Amniotic epithelial cell (primary cell): ENCODE results near the gene TFEB.

Experiments used
- DNase-seq: peaks from one replicate; pipeline ENCODE4 v3.0.0-alpha.2; 2010; ENCODE audit warnings: low read depth

The TFEB gene

DNA sequence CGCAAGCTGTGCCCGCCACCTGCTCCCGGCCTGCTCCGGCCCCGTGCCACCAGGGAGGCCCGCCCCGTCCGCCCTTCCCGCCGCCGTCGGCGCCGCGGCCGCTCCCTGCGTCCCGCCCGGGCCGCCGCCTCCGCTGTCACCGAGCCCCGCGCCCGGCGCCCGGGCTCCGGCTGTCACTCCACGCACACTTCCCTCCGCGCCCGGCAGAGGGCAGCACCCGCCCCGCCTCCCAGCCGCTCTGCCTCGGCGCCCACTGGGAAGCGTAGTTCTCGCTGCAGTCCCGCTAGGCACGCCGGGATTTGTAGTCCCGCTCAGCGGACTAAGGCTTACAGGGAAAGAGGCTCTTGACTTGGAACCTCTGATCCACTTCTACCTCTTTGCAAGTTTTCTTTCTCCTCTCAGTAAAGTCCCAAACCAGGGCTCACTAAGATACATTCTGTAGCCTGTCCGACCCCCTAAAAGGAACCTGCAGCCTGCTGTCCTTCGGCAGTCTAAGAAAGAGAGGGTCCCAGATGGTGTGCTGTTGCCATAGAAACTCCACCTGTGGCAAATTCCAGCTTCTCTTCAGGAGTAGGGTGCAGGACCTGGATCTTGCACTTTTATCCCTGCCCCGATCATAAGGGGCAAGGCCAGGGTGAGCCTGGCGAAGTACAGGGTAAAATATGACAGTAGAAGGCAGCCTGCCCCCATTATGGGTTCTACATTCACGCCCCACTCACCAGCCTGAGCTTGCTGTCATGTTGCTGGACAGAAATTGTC, at the start of gene TFEB:
TFEB (minus strand) TSS at position 182 of the 759 bp plus-strand sequence. CDS start 44,395 bp downstream, outside the sequence.
- DNase-seq, result peak; percentile 84

GRCh38 chr6:41784581-41785171, 49.3 kb upstream of the TFEB start:
- no peak for DNase-seq

- no peak for DNase-seq
Measured at GRCh38 chr6:41783106-41783780, 47.8 kb upstream of the TFEB start.

- no peak for DNase-seq
Measured at GRCh38 chr6:41781366-41781730, 45.9 kb upstream of the TFEB start.

- DNase-seq, result peak; percentile 24
Measured at GRCh38 chr6:41780551-41781365, 45.4 kb upstream of the TFEB start, which contains the start of gene PRICKLE4. Gene PRICKLE4, plus strand, starts transcription at chr6:41780782. Its CDS starts 2,692 bp downstream, at chr6:41783474.

DNA sequence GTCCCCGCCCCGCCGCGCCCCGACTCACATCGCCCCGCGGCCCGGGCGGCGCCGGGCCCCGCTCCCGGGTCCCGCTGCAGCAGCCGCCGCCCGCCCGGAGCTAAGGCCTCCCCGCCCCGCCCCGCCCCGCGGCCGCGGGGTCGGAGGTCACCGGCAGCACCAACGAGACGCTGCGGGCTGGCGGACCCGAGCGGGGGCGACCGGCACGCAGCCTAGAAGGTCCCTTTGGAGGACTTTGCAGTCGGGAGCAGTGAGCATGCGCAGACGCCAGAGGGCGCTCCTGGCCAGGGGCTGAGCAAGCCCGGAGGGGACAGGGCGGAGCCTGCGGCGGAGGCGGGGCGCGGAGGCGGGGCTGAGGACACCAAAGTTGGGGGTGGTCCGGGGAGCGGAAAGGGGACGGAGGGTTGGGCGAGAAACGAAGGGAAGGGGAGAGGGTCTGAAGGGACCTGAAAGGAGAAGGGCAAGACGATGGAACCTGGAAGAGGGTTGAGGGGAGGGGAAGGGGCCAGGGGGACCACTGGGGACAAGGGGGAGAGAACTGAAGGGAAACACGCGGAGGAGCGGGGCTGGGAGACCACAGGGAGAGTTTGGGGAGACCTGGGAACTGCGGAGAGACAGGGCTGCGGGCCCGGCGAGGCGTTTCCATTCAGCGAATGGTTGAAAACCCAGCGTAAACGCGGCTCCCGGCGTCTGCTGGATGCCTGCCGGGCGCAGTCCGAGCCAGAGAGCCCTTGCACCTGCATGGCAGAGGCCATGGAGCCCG, 44.6 kb upstream of the TFEB start, which contains the start of gene FRS3:
FRS3 (minus strand) TSS at position 113 of the 763 bp plus-strand sequence. CDS start 2,913 bp downstream, outside the sequence.
- peak; percentile 88 for DNase-seq

- no peak for DNase-seq
Measured at GRCh38 chr6:41779336-41779735, 43.9 kb upstream of the TFEB start.

DNA sequence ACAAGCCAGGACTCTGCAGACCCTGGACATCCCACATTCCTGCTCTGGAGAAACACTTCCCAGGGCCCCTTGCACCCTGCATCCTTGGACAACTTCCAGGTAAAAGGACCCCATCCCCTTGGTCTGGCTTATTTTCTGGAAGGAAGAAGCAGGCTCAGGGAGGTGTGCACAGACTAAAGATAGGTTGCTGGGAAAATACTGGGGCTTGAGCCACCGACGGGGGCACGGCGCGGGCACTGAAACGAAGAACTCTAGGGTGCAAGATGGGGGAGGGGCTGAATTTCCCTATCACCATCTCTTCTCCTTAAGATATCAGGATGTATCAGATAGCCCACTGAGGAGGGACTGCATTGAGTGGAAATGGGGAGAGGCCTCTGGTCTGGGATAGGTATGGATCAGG, 43.5 kb upstream of the TFEB start:
- DNase-seq, result no peak

DNA sequence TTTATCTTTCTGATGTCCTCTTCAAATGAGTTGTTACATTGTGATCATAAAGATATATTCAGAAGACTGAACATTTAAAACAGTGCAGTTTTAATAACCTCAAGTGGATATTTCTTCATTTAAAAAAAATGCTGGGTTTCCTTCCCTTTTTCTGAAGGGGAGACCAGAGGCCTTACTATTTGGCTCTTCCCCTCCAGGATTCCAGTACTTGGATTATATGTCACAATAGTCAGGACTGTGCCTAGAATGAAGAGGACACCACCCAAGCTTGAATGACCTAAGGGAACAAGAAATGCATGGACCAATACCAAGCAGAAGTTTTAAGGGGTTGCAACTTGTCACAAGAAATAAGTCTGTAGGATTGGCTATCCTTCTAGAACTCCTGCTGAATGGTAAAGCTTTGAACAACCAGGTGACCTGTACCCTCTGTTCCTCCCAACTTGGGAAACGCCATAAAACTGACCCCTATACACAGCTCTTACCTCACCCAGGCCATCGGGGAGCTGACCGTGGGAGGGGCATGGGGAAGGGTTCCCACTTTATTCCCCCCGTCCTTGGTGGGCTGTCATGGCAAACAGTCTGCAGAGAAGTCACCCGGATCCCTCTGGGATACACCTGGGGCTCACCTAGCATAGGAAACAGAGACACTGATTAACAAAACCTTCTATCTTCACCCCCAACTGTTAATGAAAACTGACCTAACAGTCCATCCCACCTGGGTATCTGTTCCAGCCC, 42.3 kb upstream of the TFEB start:
- no peak for DNase-seq

GRCh38 chr6:41775293-41775882, 40.0 kb upstream of the TFEB start:
- DNase-seq, result no peak

GRCh38 chr6:41774841-41775240, 39.4 kb upstream of the TFEB start:
- no peak for DNase-seq

GRCh38 chr6:41771058-41771983, 35.9 kb upstream of the TFEB start:
- no peak for DNase-seq

- no peak for DNase-seq
Measured at GRCh38 chr6:41770381-41771057, 35.1 kb upstream of the TFEB start.

DNA sequence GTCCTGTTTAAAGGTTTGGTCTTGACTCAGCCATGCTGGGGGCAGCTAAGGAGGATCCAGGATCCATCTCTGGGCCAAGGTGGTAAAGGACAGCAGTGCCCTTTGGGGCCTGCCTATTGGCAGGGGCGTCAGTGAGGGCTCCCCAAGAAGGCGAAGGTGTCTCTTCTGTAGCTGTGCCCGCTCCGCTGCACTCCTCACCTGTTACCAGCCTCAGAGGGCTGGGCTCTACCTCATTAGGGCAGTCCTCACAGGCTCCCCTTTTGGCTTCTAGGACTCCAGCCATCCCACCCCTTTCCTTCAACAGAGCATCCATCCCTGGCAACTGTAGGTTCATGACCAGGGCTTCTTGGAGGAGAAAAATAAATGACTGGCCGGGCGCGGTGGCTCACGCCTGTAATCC, 34.0 kb upstream of the TFEB start:
- no peak for DNase-seq

DNA sequence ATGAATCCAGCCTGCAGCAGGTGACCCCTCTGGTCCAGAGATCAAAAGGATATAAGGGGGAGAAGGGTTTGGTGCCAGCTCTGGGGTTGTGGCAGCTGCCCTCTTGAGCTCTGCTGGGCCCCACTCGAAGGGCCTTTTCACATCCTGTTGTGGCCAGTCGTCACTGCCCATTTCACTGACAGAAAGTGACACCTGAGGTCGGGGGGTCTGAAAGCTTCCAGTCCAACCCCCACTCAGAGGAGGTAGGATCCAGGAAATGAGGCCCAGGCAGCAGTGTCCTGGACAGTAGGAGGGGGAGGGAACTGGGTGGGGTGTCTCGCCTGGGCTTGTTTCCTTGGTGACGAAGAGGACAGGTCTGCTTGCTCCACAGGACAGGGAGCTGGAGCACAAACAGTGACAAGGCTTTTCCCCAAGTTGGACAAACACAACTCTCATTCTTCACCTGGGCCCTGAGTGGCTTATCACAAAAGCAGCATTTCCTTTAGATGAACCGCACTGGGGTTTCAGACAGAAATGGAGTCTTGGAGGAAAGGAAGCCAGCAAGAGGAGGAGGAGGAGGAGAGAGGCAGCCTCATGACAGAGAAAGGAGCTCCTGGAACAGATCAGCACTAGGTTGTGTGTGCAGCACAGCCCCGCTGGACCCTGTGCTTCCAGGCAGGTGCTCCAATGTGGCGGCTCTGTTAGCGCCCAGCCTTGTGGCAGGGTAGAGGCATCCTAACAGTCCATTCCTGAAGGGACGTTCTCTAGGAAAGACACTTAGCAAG, 33.3 kb upstream of the TFEB start:
- no peak for DNase-seq

GRCh38 chr6:41767112-41767833, 31.9 kb upstream of the TFEB start:
- DNase-seq, result peak; percentile 75

- DNase-seq, result peak; percentile 13
Measured at GRCh38 chr6:41766043-41766664, 30.7 kb upstream of the TFEB start.
